GM23338 (cell line): ENCODE results near the gene ZNF532. TPM values are rescaled to one million over a fixed set of nuclear protein-coding genes. Genes with fewer than 3 reads are reported as not detected.

ENCODE experiments used
- ATAC-seq: fragments of 200-7000 bp; cut with Tn5 transposase; 3 replicates; pipeline ENCODE4 v1.9.1; 2020
- DNase-seq: peaks from one replicate; pipeline ENCODE4 v3.0.0-alpha.2; 2015; ENCODE audit warnings: low spot score
- H2AFZ ChIP-seq: fragments of 200-600 bp; sonication (generic); 2 replicates; pipeline ENCODE4 v1.8.0; 2016; ENCODE audit warnings: antibody characterized with exemption, mild to moderate bottlenecking, moderate library complexity
- H3F3A ChIP-seq: fragments of 200-600 bp; sonication (generic); replicated peaks from 2 replicates; pipeline ENCODE4 v1.8.0; 2017; ENCODE audit warnings: antibody characterized with exemption, mixed run types, low read depth
- H3K27ac ChIP-seq: fragments of 200-600 bp; sonication (generic); 2 replicates; pipeline ENCODE4 v1.6.1; 2016; ENCODE audit warnings: low read depth
- H3K27me3 ChIP-seq: fragments of 200-600 bp; sonication (generic); 2 replicates; pipeline ENCODE4 v1.8.0; 2016; ENCODE audit warnings: mild to moderate bottlenecking, mixed run types, moderate library complexity; ENCODE audit not compliant: insufficient read depth
- H3K36me3 ChIP-seq: fragments of 200-600 bp; sonication (generic); 2 replicates; pipeline ENCODE4 v1.8.0; 2016; ENCODE audit warnings: mild to moderate bottlenecking; ENCODE audit not compliant: insufficient read depth
- H3K4me1 ChIP-seq: fragments of 200-600 bp; sonication (generic); 2 replicates; pipeline ENCODE4 v1.8.0; 2016; ENCODE audit warnings: mild to moderate bottlenecking, moderate library complexity; ENCODE audit not compliant: insufficient read depth
- H3K4me2 ChIP-seq: fragments of 200-600 bp; sonication (generic); 2 replicates; pipeline ENCODE4 v1.7.1; 2017; ENCODE audit warnings: mixed run types
- H3K4me3 ChIP-seq: fragments of 200-600 bp; sonication (generic); 2 replicates; pipeline ENCODE4 v1.6.1; 2016; ENCODE audit warnings: mixed run types
- H3K79me2 ChIP-seq: fragments of 200-600 bp; sonication (generic); replicated peaks from 2 replicates; pipeline ENCODE4 v1.8.0; 2017; ENCODE audit warnings: mild to moderate bottlenecking; ENCODE audit not compliant: insufficient read depth
- H3K9me2 ChIP-seq: fragments of 200-600 bp; sonication (generic); 2 replicates; pipeline ENCODE4 v1.8.0; 2017; ENCODE audit not compliant: insufficient read depth
- H4K20me1 ChIP-seq: fragments of 200-600 bp; sonication (generic); replicated peaks from 2 replicates; pipeline ENCODE4 v1.8.0; 2017; ENCODE audit warnings: mild to moderate bottlenecking; ENCODE audit not compliant: insufficient read depth
- H3K27ac Mint-ChIP-seq: 2 replicates; pipeline ENCODE4 v1.8.0; 2020; ENCODE audit warnings: inconsistent platforms, mild to moderate bottlenecking, moderate library complexity, mixed read lengths
- H3K27me3 Mint-ChIP-seq: 3 replicates; pipeline ENCODE4 v1.8.0; 2022; ENCODE audit warnings: low read depth, mild to moderate bottlenecking, moderate library complexity, mixed read lengths, inconsistent platforms; ENCODE audit not compliant: insufficient read depth, poor library complexity
- H3K36me3 Mint-ChIP-seq: 3 replicates; pipeline ENCODE4 v1.8.0; 2021; ENCODE audit warnings: low read depth, mild to moderate bottlenecking, inconsistent platforms, moderate library complexity, mixed read lengths
- H3K4me1 Mint-ChIP-seq: 3 replicates; pipeline ENCODE4 v1.8.0; 2020; ENCODE audit warnings: mild to moderate bottlenecking, inconsistent platforms, mixed read lengths
- H3K4me3 Mint-ChIP-seq: 3 replicates; pipeline ENCODE4 v1.8.0; 2021; ENCODE audit warnings: moderate library complexity, mild to moderate bottlenecking, inconsistent platforms, mixed read lengths
- H3K9me3 Mint-ChIP-seq: 3 replicates; pipeline ENCODE4 v1.8.0; 2020; ENCODE audit warnings: moderate library complexity, mild to moderate bottlenecking, inconsistent platforms, mixed read lengths
- CREB1 ChIP-seq: fragments of 250-450 bp; sonication (Bioruptor Pico); IDR thresholded peaks from 2 replicates; pipeline ENCODE4 v1.5.0; 2020; ENCODE audit warnings: low read depth, mild to moderate bottlenecking, moderate library complexity
- EZH2 ChIP-seq: fragments of 200-600 bp; sonication (generic); IDR thresholded peaks from one replicate; pipeline ENCODE4 v1.8.0; 2017; ENCODE audit warnings: antibody characterized with exemption, mild to moderate bottlenecking, low read depth; ENCODE audit not compliant: unreplicated experiment
- EZH2phosphoT487 ChIP-seq: fragments of 200-600 bp; sonication (generic); IDR thresholded peaks from one replicate; pipeline ENCODE4 v1.8.1; 2018; ENCODE audit warnings: antibody characterized with exemption; ENCODE audit not compliant: unreplicated experiment
- JUNB ChIP-seq: IDR thresholded peaks from one replicate; pipeline ENCODE4 v1.6.1; 2016; ENCODE audit warnings: antibody characterized with exemption; ENCODE audit not compliant: unreplicated experiment
- NANOG ChIP-seq: IDR thresholded peaks from 2 replicates; pipeline ENCODE4 v1.6.1; 2016; ENCODE audit warnings: antibody characterized with exemption, borderline replicate concordance
- STAT1 ChIP-seq: IDR thresholded peaks from one replicate; pipeline ENCODE4 v1.6.1; 2016; ENCODE audit warnings: antibody characterized with exemption; ENCODE audit not compliant: unreplicated experiment
- ZNF114 ChIP-seq: fragments of 250-450 bp; sonication (Bioruptor Pico); IDR thresholded peaks from 2 replicates; pipeline ENCODE4 v1.5.0; 2020; ENCODE audit warnings: mild to moderate bottlenecking, moderate library complexity
- ZNF462 ChIP-seq: fragments of 250-450 bp; sonication (Bioruptor Pico); IDR thresholded peaks from 2 replicates; pipeline ENCODE4 v1.5.0; 2020; ENCODE audit warnings: mild to moderate bottlenecking, moderate library complexity
- polyA plus RNA-seq: library from polyadenylated mRNA; unstranded; fragments of >200 nt; fragmentation: Nextera tagmentation; extraction: Ambion mirVana; gene quantifications from 2 replicates; pipeline ENCODE4 v1.2.1, GENCODE V29; 2016
- total RNA-seq: library from RNA; depleted of rRNA; stranded (reverse); fragments of >200 nt; shearing (Covaris generic); gene quantifications from 2 replicates; pipeline ENCODE4 v1.2.3, GENCODE V29; 2014

Gene ZNF532
- total and polyA plus RNA-seq, 2 experiments from 2014 or later, result 51.5 to 225 TPM

GRCh38 chr18:58995663-58996062, 131.0 kb downstream of the ZNF532 start:
- Mint-ChIP-seq H3K4me1 (peaks cover 21% of the 10 kb centered on the region), H3K27me3 (peaks cover 4% of the 10 kb centered on the region), H3K4me3 (no peak overlapping the region), H3K9me3 (no peaks in the 10 kb centered on the region), H3K36me3 (no peaks in the 10 kb centered on the region), H3K27ac (no peak overlapping the region; the same call in 1 of the 2 replicates)
- Histone ChIP-seq H3F3A (0 out of 2 replicates have a peak, but pooled peaks cover 3% of the 10 kb centered on the region), H2AFZ (no peak overlapping the region), H3K36me3 (no peaks in the 10 kb centered on the region), H3K27me3 (no peaks in the 10 kb centered on the region), H3K27ac (no peak overlapping the region), H3K4me3 (no peak overlapping the region), H3K9me2 (peaks cover 2% of the 10 kb centered on the region; the same call in 1 of the 2 replicates), H3K79me2 (no peaks in the 10 kb centered on the region), H3K4me1 (peaks cover 23% of the 10 kb centered on the region), H3K4me2 (no peak overlapping the region), H4K20me1 (no peaks in the 10 kb centered on the region)
- no peak for ATAC-seq
- TF ChIP-seq EZH2phosphoT487 (no peak), JUNB (no peak), CREB1 (CRISPR knock-in tag) (no peak), STAT1 (no peak), ZNF114 (CRISPR knock-in tag) (no peak), NANOG (no peak), EZH2 (no peak), ZNF462 (CRISPR knock-in tag) (no peak)
- DNase-seq, result no peak
